Activated CD8-positive, alpha-beta T cell treated with anti-CD3 and anti-CD28 coated beads for 36 hours (primary cell): ENCODE results near the gene HSPG2. TPM values are rescaled to one million over a fixed set of nuclear protein-coding genes. Genes with fewer than 3 reads are reported as not detected.

ENCODE experiments used
- ATAC-seq: fragments of 200-7000 bp; cut with Tn5 transposase; one replicate; pipeline ENCODE4 v1.10.0; 2021; ENCODE audit warnings: mild to moderate bottlenecking, moderate library complexity
- CTCF ChIA-PET: fragments of 350-600 bp; sonication (Branson Sonifier 250); formaldehyde crosslinking; loops from one replicate; lab custom pipeline; 2021; ENCODE audit warnings: antibody characterized with exemption; lab: Charles Lee
- POLR2A ChIA-PET: fragments of 350-600 bp; sonication (Branson Sonifier 250); formaldehyde crosslinking; loops from one replicate; lab custom pipeline; 2021; ENCODE audit warnings: antibody characterized with exemption; lab: Charles Lee
- DNase-seq: peaks from one replicate; pipeline ENCODE4 v3.0.0-alpha.2; 2020
- H3K27ac Mint-ChIP-seq: one replicate; pipeline ENCODE4 v1.8.0; 2021; ENCODE audit warnings: mild to moderate bottlenecking, mixed read lengths
- H3K27me3 Mint-ChIP-seq: one replicate; pipeline ENCODE4 v1.8.0; 2021; ENCODE audit warnings: mixed read lengths
- H3K36me3 Mint-ChIP-seq: one replicate; pipeline ENCODE4 v1.8.0; 2021; ENCODE audit warnings: low read depth, mixed read lengths
- H3K4me1 Mint-ChIP-seq: one replicate; pipeline ENCODE4 v1.8.0; 2021; ENCODE audit warnings: low read depth, mixed read lengths
- H3K4me3 Mint-ChIP-seq: one replicate; pipeline ENCODE4 v1.8.0; 2021; ENCODE audit warnings: mild to moderate bottlenecking, moderate library complexity, mixed read lengths
- H3K9me3 Mint-ChIP-seq: one replicate; pipeline ENCODE4 v1.8.0; 2021; ENCODE audit warnings: mixed read lengths
- CTCF ChIP-seq: fragments of 200-600 bp; IDR thresholded peaks from one replicate; pipeline ENCODE4 v1.8.0; 2022; ENCODE audit warnings: antibody characterized with exemption, mild to moderate bottlenecking
- intact Hi-C: fragments of 100-400 bp; cut with micrococcal nuclease; formaldehyde crosslinking; loops from one replicate; pipeline ENCODE4 v1.10.0; 2022
- total RNA-seq, 2 experiments: library from RNA; stranded (reverse); gene quantifications; one replicate each; pipeline ENCODE4 v1.2.3, GENCODE V29; 2021

The HSPG2 gene
- total RNA-seq, 2 experiments from 2014 or later: 52.1 to 59.0 TPM

GRCh38 chr1:21901473-21901847 is 35.6 kb downstream of the HSPG2 start:
- intact Hi-C loops: no loop called here
- H3K27ac Mint-ChIP-seq: no peak overlapping the region

GRCh38 chr1:21900766-21901472 is 36.2 kb downstream of the HSPG2 start:
- Mint-ChIP-seq H3K27ac (no peak overlapping the region), H3K4me3 (no peak overlapping the region), H3K27me3 (no peaks in the 10 kb centered on the region), H3K4me1 (peaks cover 14% of the 10 kb centered on the region), H3K9me3 (no peaks in the 10 kb centered on the region), H3K36me3 (no peaks in the 10 kb centered on the region)
- ChIA-PET CTCF (no interaction called here), POLR2A (interaction anchor here (0.6 to 1.5 kb wide), 2 partner anchors 9 to 312 kb away, joined by 3 read pairs; no protein-coding TSS in a partner anchor)
- no peak for TF ChIP-seq CTCF
- DNase-seq (no peak), ATAC-seq (no peak)
- intact Hi-C loops: no loop called here

More at GRCh38 chr1:21901473-21901847, 35.6 kb downstream of the HSPG2 start:
- ATAC-seq (no peak), DNase-seq (no peak)
- Mint-ChIP-seq H3K27me3 (no peaks in the 10 kb centered on the region), H3K4me1 (peaks cover 14% of the 10 kb centered on the region), H3K9me3 (no peaks in the 10 kb centered on the region), H3K4me3 (no peak overlapping the region), H3K36me3 (no peaks in the 10 kb centered on the region)
- no peak for TF ChIP-seq CTCF
- POLR2A ChIA-PET: interaction anchor here (0.6 kb wide), 1 partner anchor 313 kb away, joined by 3 read pairs; no protein-coding TSS in a partner anchor
- CTCF ChIA-PET: no interaction called here

- no peak for DNase-seq
- no peak for TF ChIP-seq CTCF
- Mint-ChIP-seq H3K9me3 (no peaks in the 10 kb centered on the region), H3K27me3 (no peaks in the 10 kb centered on the region), H3K4me1 (peaks cover 10% of the 10 kb centered on the region), H3K27ac (no peak overlapping the region), H3K4me3 (no peak overlapping the region), H3K36me3 (no peaks in the 10 kb centered on the region)
- ChIA-PET CTCF (no interaction called here), POLR2A (interaction anchor here (1.5 kb wide), 1 partner anchor 10 kb away, joined by 3 read pairs; no protein-coding TSS in a partner anchor)
- intact Hi-C loops: no loop called here
- ATAC-seq: no peak
Observed at GRCh38 chr1:21899987-21900386, 37.1 kb downstream of the HSPG2 start.

- intact Hi-C loops: no loop called here
- POLR2A ChIA-PET: interaction anchor here (1.5 kb wide), 1 partner anchor 10 kb away, joined by 3 read pairs; no protein-coding TSS in a partner anchor
Observed at GRCh38 chr1:21899267-21899810, 37.8 kb downstream of the HSPG2 start.

More at GRCh38 chr1:21899267-21899810, 37.8 kb downstream of the HSPG2 start:
- no peak for TF ChIP-seq CTCF
- Mint-ChIP-seq H3K27ac (no peak overlapping the region), H3K36me3 (no peaks in the 10 kb centered on the region), H3K27me3 (no peaks in the 10 kb centered on the region), H3K4me1 (peaks cover 7% of the 10 kb centered on the region), H3K4me3 (no peak overlapping the region), H3K9me3 (no peaks in the 10 kb centered on the region)
- ATAC-seq (no peak), DNase-seq (no peak)
- CTCF ChIA-PET: no interaction called here
